ENCODE data around the gene PPP6C. TPM values are rescaled to one million over a fixed set of nuclear protein-coding genes. Genes with fewer than 3 reads are reported as not detected.

PPP6C gene
- total RNA-seq, 1 donor from 2014 or later: 23.3 TPM

Other genes with a start within 250 kb of the PPP6C start
- gene GOLGA1, start 248.7 kb downstream of the PPP6C start, total RNA-seq: 12.0 TPM
- 10.5 TPM for gene SCAI, start 46.3 kb downstream of the PPP6C start, total RNA-seq
- gene RABEPK, start 10.7 kb upstream of the PPP6C start, total RNA-seq: 11.7 TPM
- 122 TPM for gene HSPA5, start 51.5 kb upstream of the PPP6C start, total RNA-seq
- 77.3 TPM for gene GAPVD1, start 72.0 kb upstream of the PPP6C start, total RNA-seq